ENCODE measurements around the gene MILR1. TPM values are rescaled to one million over a fixed set of nuclear protein-coding genes. Genes with fewer than 3 reads are reported as not detected.

MILR1 gene
- total and polyA plus RNA-seq, 2 experiments from 2014 or later, result 0.39 TPM; not detected in 1

DNA sequence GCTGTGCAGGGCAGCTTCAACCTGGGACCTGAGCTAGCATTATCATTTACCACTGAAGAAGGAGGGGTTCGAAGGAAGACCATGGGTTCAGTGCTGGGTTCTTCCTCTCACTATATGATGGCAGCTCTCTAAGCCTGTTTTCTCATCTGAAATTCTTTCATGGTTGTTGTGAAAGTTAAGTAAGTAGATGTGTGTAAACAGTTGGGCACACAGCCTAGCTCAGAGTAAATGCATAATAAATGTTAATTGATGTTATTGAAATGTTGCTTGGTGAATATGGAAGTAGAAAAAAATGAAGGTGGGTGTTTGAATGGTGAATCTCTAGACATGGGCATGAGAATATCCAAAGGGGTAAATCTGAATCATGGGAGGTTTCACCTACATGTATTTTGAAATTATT lies 66.9 kb downstream of the MILR1 start (continued):
- TF ChIP-seq, protein P1, sequence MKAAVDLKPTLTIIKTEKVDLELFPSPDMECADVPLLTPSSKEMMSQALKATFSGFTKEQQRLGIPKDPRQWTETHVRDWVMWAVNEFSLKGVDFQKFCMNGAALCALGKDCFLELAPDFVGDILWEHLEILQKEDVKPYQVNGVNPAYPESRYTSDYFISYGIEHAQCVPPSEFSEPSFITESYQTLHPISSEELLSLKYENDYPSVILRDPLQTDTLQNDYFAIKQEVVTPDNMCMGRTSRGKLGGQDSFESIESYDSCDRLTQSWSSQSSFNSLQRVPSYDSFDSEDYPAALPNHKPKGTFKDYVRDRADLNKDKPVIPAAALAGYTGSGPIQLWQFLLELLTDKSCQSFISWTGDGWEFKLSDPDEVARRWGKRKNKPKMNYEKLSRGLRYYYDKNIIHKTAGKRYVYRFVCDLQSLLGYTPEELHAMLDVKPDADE (IDR thresholded peaks at IDR 0.05), result no peak
- TF ChIP-seq EZH2phosphoT487 (IDR thresholded peaks at IDR 0.05; ENCODE audit: unreplicated experiment) (no peak), JUNB (IDR thresholded peaks at IDR 0.05; ENCODE audit: unreplicated experiment) (no peak), CREB1 (CRISPR knock-in tag; IDR thresholded peaks at IDR 0.05; ENCODE audit: low read depth) (no peak)

MicroRNA genes within 50 kb of the gene (microRNA counts, 767-probe panel; counts per million panel counts)
- not detected for microRNA hsa-miR-1273e

Small RNA genes lying within 50 kb of the gene (microRNA-seq; reads per million reads assigned to microRNA genes)
- not detected for gene MIR1273E
- 0.89 reads per million for gene MIR3064
- gene MIR5047, result not detected

Small RNA genes lying within 50 kb of the gene (small RNA-seq; reads per million reads assigned to genes)
- gene ATP5MFP4 (ENCODE audit: low replicate concordance) (not detected), gene MIR1273E (ENCODE audit: low replicate concordance) (not detected)

Other genes with a start within 250 kb of the MILR1 start
- 13.4 and 17.7 TPM in 2 replicates for gene TEX2, start 185.9 kb upstream of the MILR1 start, total RNA-seq (2014; rRNA removed; shearing (Covaris generic))
- gene TEX2, start 185.9 kb upstream of the MILR1 start, polyA plus RNA-seq (2016; fragmentation: Nextera tagmentation; extraction: Ambion mirVana), result 5.6 and 7.5 TPM in 2 replicates
- gene PECAM1, start 58.3 kb upstream of the MILR1 start, total RNA-seq (2014; rRNA removed; shearing (Covaris generic)), result 0.04 TPM in 1 of 2 replicates, not detected in the other
- not detected in 2 replicates for gene PECAM1, start 58.3 kb upstream of the MILR1 start, polyA plus RNA-seq (2016; fragmentation: Nextera tagmentation; extraction: Ambion mirVana)
- 19.8 and 20.2 TPM in 2 replicates for gene POLG2, start 47.9 kb downstream of the MILR1 start, total RNA-seq (2014; rRNA removed; shearing (Covaris generic))
- gene POLG2, start 47.9 kb downstream of the MILR1 start, polyA plus RNA-seq (2016; fragmentation: Nextera tagmentation; extraction: Ambion mirVana), result 27.7 and 28.0 TPM in 2 replicates
- gene DDX5, start 57.2 kb downstream of the MILR1 start, total RNA-seq (2014; rRNA removed; shearing (Covaris generic)), result 399 and 400 TPM in 2 replicates
- gene DDX5, start 57.2 kb downstream of the MILR1 start, polyA plus RNA-seq (2016; fragmentation: Nextera tagmentation; extraction: Ambion mirVana), result 367 and 447 TPM in 2 replicates
- gene CEP95, start 57.9 kb downstream of the MILR1 start, total RNA-seq (2014; rRNA removed; shearing (Covaris generic)), result 41.1 and 81.1 TPM in 2 replicates
- gene CEP95, start 57.9 kb downstream of the MILR1 start, polyA plus RNA-seq (2016; fragmentation: Nextera tagmentation; extraction: Ambion mirVana), result 38.9 and 45.4 TPM in 2 replicates
- 29.6 and 38.1 TPM in 2 replicates for gene SMURF2, start 213.2 kb downstream of the MILR1 start, total RNA-seq (2014; rRNA removed; shearing (Covaris generic))
- gene SMURF2, start 213.2 kb downstream of the MILR1 start, polyA plus RNA-seq (2016; fragmentation: Nextera tagmentation; extraction: Ambion mirVana), result 9.4 and 12.1 TPM in 2 replicates